Measurements from ENCODE around the gene ACACB. TPM values are rescaled to one million over a fixed set of nuclear protein-coding genes. Genes with fewer than 3 reads are reported as not detected.

ACACB gene
- total RNA-seq, 1 donor: 3.9 TPM

DNA sequence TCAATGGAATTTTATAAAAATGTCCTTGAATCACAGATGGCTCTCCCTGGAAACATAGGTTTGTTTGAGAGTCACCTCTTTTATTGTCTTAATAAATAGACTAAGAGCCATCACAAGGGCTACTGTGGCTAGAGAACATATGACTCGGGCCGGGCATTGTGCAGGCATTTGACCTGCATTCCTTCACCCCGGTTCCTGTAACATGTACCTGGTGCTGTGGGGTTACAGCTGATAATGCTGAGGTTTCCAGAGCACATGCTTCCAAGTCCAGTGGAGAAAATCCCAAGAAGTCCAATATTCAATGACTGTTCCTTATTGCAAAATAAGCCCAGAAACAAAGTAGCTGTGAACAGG is 1.0 kb upstream of the ACACB start:
- TF ChIP-seq, protein P1, sequence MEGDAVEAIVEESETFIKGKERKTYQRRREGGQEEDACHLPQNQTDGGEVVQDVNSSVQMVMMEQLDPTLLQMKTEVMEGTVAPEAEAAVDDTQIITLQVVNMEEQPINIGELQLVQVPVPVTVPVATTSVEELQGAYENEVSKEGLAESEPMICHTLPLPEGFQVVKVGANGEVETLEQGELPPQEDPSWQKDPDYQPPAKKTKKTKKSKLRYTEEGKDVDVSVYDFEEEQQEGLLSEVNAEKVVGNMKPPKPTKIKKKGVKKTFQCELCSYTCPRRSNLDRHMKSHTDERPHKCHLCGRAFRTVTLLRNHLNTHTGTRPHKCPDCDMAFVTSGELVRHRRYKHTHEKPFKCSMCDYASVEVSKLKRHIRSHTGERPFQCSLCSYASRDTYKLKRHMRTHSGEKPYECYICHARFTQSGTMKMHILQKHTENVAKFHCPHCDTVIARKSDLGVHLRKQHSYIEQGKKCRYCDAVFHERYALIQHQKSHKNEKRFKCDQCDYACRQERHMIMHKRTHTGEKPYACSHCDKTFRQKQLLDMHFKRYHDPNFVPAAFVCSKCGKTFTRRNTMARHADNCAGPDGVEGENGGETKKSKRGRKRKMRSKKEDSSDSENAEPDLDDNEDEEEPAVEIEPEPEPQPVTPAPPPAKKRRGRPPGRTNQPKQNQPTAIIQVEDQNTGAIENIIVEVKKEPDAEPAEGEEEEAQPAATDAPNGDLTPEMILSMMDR (IDR thresholded peaks at IDR 0.05; ENCODE audit: insufficient read depth, low read depth, low read length): no peak
- DNase-seq (ENCODE audit: low read depth): no peak
- H3K4me3 ChIP-seq (ENCODE audit: low read depth, low read length): no peak overlapping the region

DNA sequence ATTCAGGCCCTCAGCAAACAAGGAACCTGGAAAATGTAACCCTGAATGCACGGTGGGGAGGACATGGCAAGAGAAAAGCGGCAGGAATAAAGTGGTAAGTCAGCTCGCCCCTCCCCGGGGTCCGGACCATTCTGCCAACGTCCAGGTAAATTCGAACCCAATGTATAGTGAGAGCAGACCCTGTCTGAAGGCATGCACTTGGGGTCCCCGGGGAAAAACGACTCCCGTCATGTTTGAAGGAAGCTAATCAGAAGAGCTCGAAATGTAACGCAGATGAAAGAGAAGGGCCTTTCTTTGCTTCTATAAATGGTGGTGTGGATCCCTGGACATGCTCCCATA is 193 bp downstream of the ACACB start:
- TF ChIP-seq, protein P1 (IDR thresholded peaks at IDR 0.05; ENCODE audit: insufficient read depth, low read depth, low read length): no peak
- DNase-seq (ENCODE audit: low read depth): no peak
- no peak overlapping the region for H3K4me3 ChIP-seq (ENCODE audit: low read depth, low read length)

DNA sequence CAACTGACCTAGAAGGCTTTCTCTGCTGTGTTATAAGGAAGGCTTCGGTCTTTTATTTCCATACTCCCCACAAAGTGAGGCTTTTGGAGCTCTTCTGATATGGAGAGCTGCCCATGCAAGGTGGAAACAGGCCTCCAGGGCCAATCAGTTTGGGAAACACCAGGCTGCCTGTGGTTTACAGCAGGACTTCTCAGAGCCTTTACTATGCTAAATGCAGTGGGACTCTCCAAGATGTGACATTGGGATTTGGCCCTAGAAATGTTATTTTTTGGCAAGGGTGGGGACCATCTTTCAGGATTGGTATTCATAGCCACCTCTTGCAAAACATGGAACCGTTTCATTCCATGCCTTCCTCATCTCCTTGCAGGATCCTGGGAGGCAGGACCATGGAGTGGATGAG is 3.7 kb downstream of the ACACB start:
- no peak for DNase-seq (ENCODE audit: low read depth)
- TF ChIP-seq, protein P1 (IDR thresholded peaks at IDR 0.05; ENCODE audit: insufficient read depth, low read depth, low read length): no peak
- H3K4me3 ChIP-seq (ENCODE audit: low read depth, low read length): no peak overlapping the region

DNA sequence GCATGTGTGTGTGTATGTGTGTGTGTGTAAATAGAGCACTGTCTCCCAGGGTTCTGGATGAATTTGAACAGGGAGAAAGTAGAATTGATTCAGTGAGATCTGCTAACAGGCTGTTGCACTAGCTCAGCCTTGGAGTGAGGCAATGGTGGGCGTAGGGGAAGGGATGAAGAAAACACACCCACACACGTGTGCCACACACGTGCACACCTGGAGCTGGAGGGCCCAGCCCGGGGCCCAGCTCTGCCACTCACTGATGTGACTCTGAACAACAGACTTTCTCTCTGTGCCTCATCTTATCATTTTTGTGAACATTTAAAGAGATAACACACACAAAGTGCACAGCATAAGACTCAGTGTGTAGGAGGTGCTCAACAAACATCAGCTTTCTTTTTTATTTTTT is 4.2 kb downstream of the ACACB start:
- TF ChIP-seq, protein P1 (IDR thresholded peaks at IDR 0.05; ENCODE audit: insufficient read depth, low read depth, low read length): no peak
- no peak overlapping the region for H3K4me3 ChIP-seq (ENCODE audit: low read depth, low read length)
- no peak for DNase-seq (ENCODE audit: low read depth)

DNA sequence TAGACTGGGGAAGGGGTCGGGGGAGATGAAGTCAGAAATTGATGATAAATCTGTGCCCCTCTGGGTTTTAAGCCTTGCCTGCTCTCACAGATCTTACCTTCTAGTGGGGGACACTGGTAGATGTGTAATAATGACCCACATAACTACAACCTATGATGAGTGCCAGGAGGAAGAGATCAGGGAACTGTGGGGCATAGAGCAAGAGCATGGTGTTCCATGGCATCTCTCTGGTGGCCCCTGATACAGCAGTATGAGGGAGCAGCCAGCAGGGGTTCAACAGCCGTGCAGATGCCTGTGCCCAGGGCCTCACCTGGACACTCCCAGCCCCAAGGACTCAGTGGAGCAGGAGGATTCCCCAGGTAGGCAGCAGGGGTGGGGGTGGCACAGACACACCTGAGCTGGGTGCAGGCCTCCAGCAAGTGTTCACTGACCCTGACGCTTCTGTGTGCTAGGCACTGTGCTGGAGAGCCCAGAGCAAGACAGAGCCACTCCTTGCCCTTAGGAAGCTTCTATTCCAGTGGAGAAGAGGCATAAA is 5.0 kb downstream of the ACACB start:
- H3K4me3 ChIP-seq (ENCODE audit: low read depth, low read length): no peak overlapping the region
- TF ChIP-seq, protein P1 (IDR thresholded peaks at IDR 0.05; ENCODE audit: insufficient read depth, low read depth, low read length): no peak
- DNase-seq (ENCODE audit: low read depth): no peak

DNA sequence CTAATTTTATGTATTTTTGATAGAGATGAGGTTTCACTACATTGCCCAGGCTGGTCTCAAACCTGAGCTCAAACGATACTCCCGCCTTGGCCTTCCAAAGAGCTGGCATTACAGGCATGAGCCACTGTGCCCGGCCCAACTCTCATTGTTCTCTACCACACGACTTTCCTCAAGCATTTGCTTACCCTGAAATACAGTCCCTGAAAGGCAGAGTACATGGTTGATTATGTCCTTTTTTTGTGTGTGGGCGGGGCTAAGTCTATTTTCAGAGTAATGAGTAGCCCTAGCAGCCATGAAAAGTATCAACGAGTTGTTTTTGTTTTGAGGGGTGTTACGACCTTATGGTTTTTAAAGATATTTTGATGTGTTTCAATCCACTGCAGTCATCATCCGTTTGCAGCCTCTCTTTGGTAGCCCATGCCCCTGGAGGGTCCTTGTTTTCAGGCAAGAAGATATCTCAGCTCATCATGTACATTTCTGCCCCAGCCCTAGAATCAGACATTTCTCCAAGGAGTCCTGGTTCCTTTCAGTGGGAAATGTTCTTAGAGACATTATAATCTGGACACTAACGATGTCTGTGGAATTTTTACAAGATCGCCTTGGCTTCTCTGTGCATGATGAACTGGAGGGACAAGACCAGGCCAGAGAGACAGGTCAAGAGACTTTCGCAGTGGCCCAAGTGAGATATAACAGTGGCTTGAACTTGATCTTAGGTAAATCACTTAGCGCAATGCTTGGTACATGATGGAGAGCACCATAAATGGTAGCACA is 8.7 kb downstream of the ACACB start:
- DNase-seq (ENCODE audit: low read depth): no peak
- TF ChIP-seq, protein P1 (IDR thresholded peaks at IDR 0.05; ENCODE audit: insufficient read depth, low read depth, low read length): no peak
- H3K4me3 ChIP-seq (ENCODE audit: low read depth, low read length): no peak overlapping the region

DNA sequence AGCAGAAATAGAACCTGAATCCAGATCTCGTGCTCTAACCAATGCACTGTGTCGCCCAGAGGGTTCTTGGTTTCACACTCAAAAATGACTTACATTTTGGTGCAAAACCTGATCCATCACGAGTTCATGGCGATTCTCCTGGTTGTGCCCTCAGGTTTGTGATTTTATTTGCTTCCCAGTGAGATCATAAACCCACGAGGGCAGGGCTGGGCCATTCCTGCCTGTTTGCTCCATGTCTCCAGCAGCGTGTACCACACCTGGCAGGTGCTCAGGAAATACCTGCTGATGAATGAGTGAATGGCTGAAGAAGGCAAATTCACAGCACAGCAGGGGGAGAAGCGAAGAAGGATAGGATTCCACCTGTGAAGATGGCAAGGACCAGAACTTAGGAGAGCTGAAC is 9.4 kb downstream of the ACACB start:
- no peak for DNase-seq (ENCODE audit: low read depth)
- TF ChIP-seq, protein P1 (IDR thresholded peaks at IDR 0.05; ENCODE audit: insufficient read depth, low read depth, low read length): no peak
- H3K4me3 ChIP-seq (ENCODE audit: low read depth, low read length): no peak overlapping the region
